ENCODE measurements around the gene EIF4G3.
A peak's percentile ranks its signal among the peaks of the same experiment; 100 is the strongest.
"Not testable (repeated sequence)": the region's sequence is repeated elsewhere in the genome, so short reads cannot be mapped to it uniquely, and the experiment has no call there.

EIF4G3 gene

GRCh38 chr1:21153388-21153787 is 23.3 kb downstream of the EIF4G3 start:
- H3K4me3 ChIP-seq (ENCODE audit: extremely low read depth, insufficient read depth, low read length, poor library complexity, severe bottlenecking): no peak overlapping the region
- 85 to 97% methylated on average over 3 to 5 of the region's 6 CpGs for WGBS, 2 experiments (ENCODE audit: insufficient coverage in 2 of 2)
- H3K9me3 ChIP-seq (ENCODE audit: control insufficient read depth, low read length): no peaks in the 10 kb centered on the region
- H3K4me1 ChIP-seq (ENCODE audit: control insufficient read depth, insufficient read depth, low read length, poor library complexity, severe bottlenecking): peaks cover 37% of the 10 kb centered on the region
- H3K27ac ChIP-seq (ENCODE audit: low read depth, low read length, severe bottlenecking): no peak overlapping the region
- H3K36me3 ChIP-seq (ENCODE audit: control insufficient read depth, insufficient read depth, low read length): peaks cover 56% of the 10 kb centered on the region

GRCh38 chr1:21152423-21153100 is 24.1 kb downstream of the EIF4G3 start:
- 96 to 100% methylated on average over 1 to 3 of the region's 4 CpGs for WGBS, 2 experiments (ENCODE audit: insufficient coverage in 2 of 2)
- peak overlapping the region; percentile 41 for H3K27ac ChIP-seq (ENCODE audit: low read depth, low read length, severe bottlenecking)
- peaks cover 58% of the 10 kb centered on the region for H3K36me3 ChIP-seq (ENCODE audit: control insufficient read depth, insufficient read depth, low read length)
- no peak overlapping the region for H3K4me3 ChIP-seq (ENCODE audit: extremely low read depth, insufficient read depth, low read length, poor library complexity, severe bottlenecking)
- H3K9me3 ChIP-seq (ENCODE audit: control insufficient read depth, low read length): no peaks in the 10 kb centered on the region
- peaks cover 37% of the 10 kb centered on the region for H3K4me1 ChIP-seq (ENCODE audit: control insufficient read depth, insufficient read depth, low read length, poor library complexity, severe bottlenecking)

GRCh38 chr1:21149855-21150432 is 26.8 kb downstream of the EIF4G3 start:
- H3K4me1 ChIP-seq (ENCODE audit: control insufficient read depth, insufficient read depth, low read length, poor library complexity, severe bottlenecking): peaks cover 37% of the 10 kb centered on the region
- no peaks in the 10 kb centered on the region for H3K9me3 ChIP-seq (ENCODE audit: control insufficient read depth, low read length)
- H3K27ac ChIP-seq (ENCODE audit: low read depth, low read length, severe bottlenecking): peak overlapping the region; percentile 96
- H3K4me3 ChIP-seq (ENCODE audit: extremely low read depth, insufficient read depth, low read length, poor library complexity, severe bottlenecking): no peak overlapping the region
- H3K36me3 ChIP-seq (ENCODE audit: control insufficient read depth, insufficient read depth, low read length): peaks cover 61% of the 10 kb centered on the region
- WGBS, 2 experiments (ENCODE audit: insufficient coverage in 2 of 2): 59% methylated on average over 2 of the region's 3 CpGs; no CpG with 5 or more reads in 1 of the 2 experiments

DNA sequence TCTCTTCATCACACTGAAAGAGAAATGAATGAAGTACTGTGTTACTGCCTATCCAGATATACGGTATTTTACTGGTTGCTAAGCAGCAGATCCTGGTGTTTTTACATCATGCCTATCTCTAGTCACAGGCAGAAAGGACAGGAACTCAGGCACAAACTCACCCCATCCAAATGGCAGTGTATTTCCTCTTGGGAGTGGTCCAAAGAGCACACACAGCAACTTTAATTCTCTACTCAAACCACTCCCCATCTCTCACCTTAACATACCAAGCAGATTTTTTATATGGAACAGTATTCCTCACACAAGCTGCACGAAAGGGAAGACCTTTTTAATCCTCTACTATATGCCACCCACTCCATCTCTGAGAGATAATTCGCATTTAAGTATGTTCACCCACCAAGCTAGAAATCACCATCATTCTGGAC is 27.3 kb downstream of the EIF4G3 start:
- Histone ChIP-seq H3K36me3 (ENCODE audit: control insufficient read depth, insufficient read depth, low read length) (peaks cover 62% of the 10 kb centered on the region), H3K27ac (ENCODE audit: low read depth, low read length, severe bottlenecking) (peak overlapping the region; percentile 96), H3K9me3 (ENCODE audit: control insufficient read depth, low read length) (no peaks in the 10 kb centered on the region), H3K4me1 (ENCODE audit: control insufficient read depth, insufficient read depth, low read length, poor library complexity, severe bottlenecking) (peaks cover 37% of the 10 kb centered on the region), H3K4me3 (ENCODE audit: extremely low read depth, insufficient read depth, low read length, poor library complexity, severe bottlenecking) (no peak overlapping the region)
- WGBS, 2 experiments (ENCODE audit: insufficient coverage in 2 of 2): 88 to 95% methylated on average over 2 to 3 of the region's 3 CpGs

DNA sequence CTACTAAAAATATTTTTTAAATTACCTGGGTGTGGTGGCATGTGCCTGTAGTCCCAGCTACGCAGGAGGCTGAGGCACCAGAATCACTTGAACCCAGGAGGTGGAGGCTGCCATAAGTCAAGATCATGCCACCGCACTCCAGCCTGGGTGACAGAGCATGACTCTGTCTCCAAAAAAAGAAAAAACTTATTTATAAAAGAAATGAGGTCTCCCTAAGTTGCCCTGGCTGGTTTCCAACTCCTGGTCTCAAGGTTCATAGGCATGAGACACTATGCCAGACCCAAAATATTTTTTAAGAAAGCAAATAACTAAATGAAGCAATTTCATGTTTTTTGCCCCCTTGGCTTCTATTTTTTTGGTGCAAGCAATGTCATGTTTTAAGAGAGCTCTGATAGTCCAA is 32.9 kb downstream of the EIF4G3 start:
- H3K4me3 ChIP-seq (ENCODE audit: extremely low read depth, insufficient read depth, low read length, poor library complexity, severe bottlenecking): no peak overlapping the region
- peaks cover 69% of the 10 kb centered on the region for H3K36me3 ChIP-seq (ENCODE audit: control insufficient read depth, insufficient read depth, low read length)
- 80% methylated on average over 1 of the region's 2 CpGs; no CpG with 5 or more reads in 1 of the 2 experiments for WGBS, 2 experiments (ENCODE audit: insufficient coverage in 2 of 2)
- H3K4me1 ChIP-seq (ENCODE audit: control insufficient read depth, insufficient read depth, low read length, poor library complexity, severe bottlenecking): no peaks in the 10 kb centered on the region
- no peaks in the 10 kb centered on the region for H3K9me3 ChIP-seq (ENCODE audit: control insufficient read depth, low read length)
- no peak overlapping the region for H3K27ac ChIP-seq (ENCODE audit: low read depth, low read length, severe bottlenecking)

DNA sequence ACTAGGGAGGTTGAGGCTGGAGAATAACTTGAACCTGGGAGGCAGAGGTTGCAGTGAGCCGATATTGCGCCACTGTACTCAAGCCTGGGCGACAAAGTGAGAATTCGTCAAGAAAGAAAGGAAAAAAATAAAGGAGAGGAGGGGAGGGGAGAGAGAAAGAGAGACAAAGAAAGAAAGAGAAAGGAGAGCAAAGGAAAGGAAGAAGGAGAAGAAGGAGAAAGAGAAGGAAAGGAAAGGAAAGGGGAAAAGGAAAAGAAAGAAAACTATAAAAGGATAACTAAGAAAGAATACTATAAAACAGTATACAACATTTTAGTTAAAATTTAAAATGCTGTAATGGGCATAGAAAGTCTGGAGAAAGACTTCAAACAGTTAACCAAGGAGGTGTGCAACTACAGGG is 33.6 kb downstream of the EIF4G3 start:
- H3K4me3 ChIP-seq (ENCODE audit: extremely low read depth, insufficient read depth, low read length, poor library complexity, severe bottlenecking): no peak overlapping the region
- no peak overlapping the region for H3K27ac ChIP-seq (ENCODE audit: low read depth, low read length, severe bottlenecking)
- H3K4me1 ChIP-seq (ENCODE audit: control insufficient read depth, insufficient read depth, low read length, poor library complexity, severe bottlenecking): no peaks in the 10 kb centered on the region
- WGBS, 2 experiments (ENCODE audit: insufficient coverage in 2 of 2): 93 to 100% methylated on average over 2 to 4 of the region's 4 CpGs
- H3K9me3 ChIP-seq (ENCODE audit: control insufficient read depth, low read length): no peaks in the 10 kb centered on the region
- H3K36me3 ChIP-seq (ENCODE audit: control insufficient read depth, insufficient read depth, low read length): peaks cover 66% of the 10 kb centered on the region

- 100% methylated on average over 1 of the region's 1 CpG; no CpG with 5 or more reads in 1 of the 2 experiments for WGBS, 2 experiments (ENCODE audit: insufficient coverage in 2 of 2)
- peaks cover 61% of the 10 kb centered on the region for H3K36me3 ChIP-seq (ENCODE audit: control insufficient read depth, insufficient read depth, low read length)
- no peak overlapping the region for H3K4me3 ChIP-seq (ENCODE audit: extremely low read depth, insufficient read depth, low read length, poor library complexity, severe bottlenecking)
- no peaks in the 10 kb centered on the region for H3K9me3 ChIP-seq (ENCODE audit: control insufficient read depth, low read length)
- H3K27ac ChIP-seq (ENCODE audit: low read depth, low read length, severe bottlenecking): no peak overlapping the region
- H3K4me1 ChIP-seq (ENCODE audit: control insufficient read depth, insufficient read depth, low read length, poor library complexity, severe bottlenecking): no peaks in the 10 kb centered on the region
These were observed 35.7 kb downstream of the EIF4G3 start for GRCh38 chr1:21141030-21141429.

GRCh38 chr1:21139601-21140000 is 37.1 kb downstream of the EIF4G3 start:
- Histone ChIP-seq H3K27ac (ENCODE audit: low read depth, low read length, severe bottlenecking) (no peak overlapping the region), H3K36me3 (ENCODE audit: control insufficient read depth, insufficient read depth, low read length) (peaks cover 60% of the 10 kb centered on the region), H3K4me3 (ENCODE audit: extremely low read depth, insufficient read depth, low read length, poor library complexity, severe bottlenecking) (no peak overlapping the region), H3K9me3 (ENCODE audit: control insufficient read depth, low read length) (no peaks in the 10 kb centered on the region), H3K4me1 (ENCODE audit: control insufficient read depth, insufficient read depth, low read length, poor library complexity, severe bottlenecking) (no peaks in the 10 kb centered on the region)
- WGBS, 2 experiments (ENCODE audit: insufficient coverage in 2 of 2): 89 to 94% methylated on average over 1 to 2 of the region's 2 CpGs

DNA sequence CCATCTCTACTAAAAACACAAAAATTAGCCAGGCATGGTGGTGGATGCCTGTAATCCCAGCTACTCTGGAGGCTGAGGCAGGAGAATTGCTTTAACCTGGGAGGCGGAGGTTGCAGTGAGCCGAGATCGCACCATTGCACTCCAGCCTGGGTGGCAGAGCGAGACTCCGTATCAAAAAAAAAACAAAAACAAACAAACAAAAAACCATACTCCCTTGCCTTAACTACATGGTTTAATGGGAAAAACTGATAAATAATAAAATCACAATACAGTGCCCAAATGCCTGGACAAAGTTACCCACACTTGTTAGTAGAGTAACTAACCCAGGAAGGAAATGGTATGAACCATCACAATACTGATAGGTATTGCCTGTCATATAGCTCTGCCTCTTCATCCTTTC is 40.4 kb downstream of the EIF4G3 start:
- not testable (repeated sequence) for H3K27ac ChIP-seq (ENCODE audit: low read depth, low read length, severe bottlenecking); H3K4me1 ChIP-seq (ENCODE audit: control insufficient read depth, insufficient read depth, low read length, poor library complexity, severe bottlenecking); H3K4me3 ChIP-seq (ENCODE audit: extremely low read depth, insufficient read depth, low read length, poor library complexity, severe bottlenecking); H3K9me3 ChIP-seq (ENCODE audit: control insufficient read depth, low read length)
- H3K36me3 ChIP-seq (ENCODE audit: control insufficient read depth, insufficient read depth, low read length): peaks cover 66% of the 10 kb centered on the region
- WGBS, 2 experiments (ENCODE audit: insufficient coverage in 2 of 2): 100% methylated on average over 1 of the region's 5 CpGs

- Histone ChIP-seq H3K9me3 (ENCODE audit: control insufficient read depth, low read length) (no peaks in the 10 kb centered on the region), H3K27ac (ENCODE audit: low read depth, low read length, severe bottlenecking) (no peak overlapping the region), H3K36me3 (ENCODE audit: control insufficient read depth, insufficient read depth, low read length) (peaks cover 56% of the 10 kb centered on the region), H3K4me3 (ENCODE audit: extremely low read depth, insufficient read depth, low read length, poor library complexity, severe bottlenecking) (no peak overlapping the region), H3K4me1 (ENCODE audit: control insufficient read depth, insufficient read depth, low read length, poor library complexity, severe bottlenecking) (no peaks in the 10 kb centered on the region)
- no CpG with 5 or more reads among the region's 1 CpG for WGBS, 2 experiments (ENCODE audit: insufficient coverage in 2 of 2)
These were observed 45.5 kb downstream of the EIF4G3 start for GRCh38 chr1:21131200-21131599.

DNA sequence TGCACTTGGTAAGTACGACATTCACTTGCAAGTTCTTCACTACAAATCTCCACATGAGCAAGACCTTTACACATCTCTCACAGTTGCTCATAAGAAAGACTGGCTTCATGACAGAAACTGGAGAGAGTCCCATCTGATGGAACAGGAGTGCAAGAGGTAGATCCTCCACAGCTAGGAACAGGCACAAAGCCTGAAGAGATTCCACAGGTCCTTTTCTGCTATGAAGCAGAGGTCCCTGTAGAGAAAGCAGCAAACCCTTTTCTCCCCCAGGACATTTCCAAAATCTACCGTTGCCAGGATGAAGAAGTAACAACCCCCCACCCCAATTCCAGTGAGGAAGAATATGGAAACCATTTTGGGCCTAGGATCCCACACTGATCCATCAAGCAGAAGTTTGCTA is 47.3 kb downstream of the EIF4G3 start:
- no peaks in the 10 kb centered on the region for H3K4me1 ChIP-seq (ENCODE audit: control insufficient read depth, insufficient read depth, low read length, poor library complexity, severe bottlenecking)
- 0% methylated on average over 1 of the region's 2 CpGs for WGBS, 2 experiments (ENCODE audit: insufficient coverage in 2 of 2)
- no peak overlapping the region for H3K27ac ChIP-seq (ENCODE audit: low read depth, low read length, severe bottlenecking)
- H3K9me3 ChIP-seq (ENCODE audit: control insufficient read depth, low read length): no peaks in the 10 kb centered on the region
- H3K4me3 ChIP-seq (ENCODE audit: extremely low read depth, insufficient read depth, low read length, poor library complexity, severe bottlenecking): no peak overlapping the region
- peaks cover 49% of the 10 kb centered on the region for H3K36me3 ChIP-seq (ENCODE audit: control insufficient read depth, insufficient read depth, low read length)

All from mesodermal cell (in vitro differentiated cells).